Measurements from ENCODE around the gene FEM1C. TPM values are rescaled to one million over a fixed set of nuclear protein-coding genes. Genes with fewer than 3 reads are reported as not detected.

The FEM1C gene
- polyA plus RNA-seq, 1 donor (not counting 4 experiments of a cell fraction or from before 2014, with no cell fraction given) = 11.9 TPM

DNA sequence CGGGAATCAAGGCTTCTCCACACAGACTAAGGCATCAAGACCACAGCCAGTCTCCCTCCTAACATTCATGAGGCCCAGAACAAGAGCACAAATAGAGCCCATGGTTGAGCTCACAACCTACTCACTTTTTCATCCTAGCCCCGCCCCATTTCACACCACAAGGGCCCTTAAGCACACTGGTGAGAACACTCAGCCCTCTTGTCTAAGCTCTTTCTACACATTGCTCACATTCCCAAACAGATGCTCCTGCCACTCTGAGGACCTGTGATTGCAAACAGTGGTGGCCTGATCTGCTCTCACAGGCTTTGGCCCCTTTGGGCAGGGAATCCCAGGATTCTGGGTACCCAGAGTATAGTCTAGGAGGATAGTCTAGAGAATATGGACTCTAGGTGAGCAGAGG lies 54.0 kb downstream of the FEM1C start:
- no peak overlapping the region for H3K4me3 ChIP-seq (ENCODE audit: control insufficient read depth in 2 of 3, extremely low read depth in 1 of 3, insufficient read depth in 2 of 3, low read depth in 1 of 3, low read length in 3 of 3)
- no peak overlapping the region for H3K27ac ChIP-seq (ENCODE audit: control insufficient read depth, insufficient read depth, low read length)
- no peaks in the 10 kb centered on the region for H4K20me1 ChIP-seq (ENCODE audit: control insufficient read depth, extremely low read depth, insufficient read depth, low read length)
- TF ChIP-seq, protein P1, sequence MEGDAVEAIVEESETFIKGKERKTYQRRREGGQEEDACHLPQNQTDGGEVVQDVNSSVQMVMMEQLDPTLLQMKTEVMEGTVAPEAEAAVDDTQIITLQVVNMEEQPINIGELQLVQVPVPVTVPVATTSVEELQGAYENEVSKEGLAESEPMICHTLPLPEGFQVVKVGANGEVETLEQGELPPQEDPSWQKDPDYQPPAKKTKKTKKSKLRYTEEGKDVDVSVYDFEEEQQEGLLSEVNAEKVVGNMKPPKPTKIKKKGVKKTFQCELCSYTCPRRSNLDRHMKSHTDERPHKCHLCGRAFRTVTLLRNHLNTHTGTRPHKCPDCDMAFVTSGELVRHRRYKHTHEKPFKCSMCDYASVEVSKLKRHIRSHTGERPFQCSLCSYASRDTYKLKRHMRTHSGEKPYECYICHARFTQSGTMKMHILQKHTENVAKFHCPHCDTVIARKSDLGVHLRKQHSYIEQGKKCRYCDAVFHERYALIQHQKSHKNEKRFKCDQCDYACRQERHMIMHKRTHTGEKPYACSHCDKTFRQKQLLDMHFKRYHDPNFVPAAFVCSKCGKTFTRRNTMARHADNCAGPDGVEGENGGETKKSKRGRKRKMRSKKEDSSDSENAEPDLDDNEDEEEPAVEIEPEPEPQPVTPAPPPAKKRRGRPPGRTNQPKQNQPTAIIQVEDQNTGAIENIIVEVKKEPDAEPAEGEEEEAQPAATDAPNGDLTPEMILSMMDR (optimal IDR thresholded peaks at IDR 0.05 in 1 of 3, IDR thresholded peaks at IDR 0.05 in 1 of 3, conservative IDR thresholded peaks at IDR 0.05 in 1 of 3; ENCODE audit: extremely low read depth in 1 of 3, insufficient read depth in 2 of 3, low read length in 3 of 3) = no peak
- TF ChIP-seq EZH2 (IDR thresholded peaks at IDR 0.05; ENCODE audit: low read length) = no peak
- no peaks in the 10 kb centered on the region for H3K9me1 ChIP-seq (ENCODE audit: control insufficient read depth, extremely low read depth, insufficient read depth, low read length)
- no peaks in the 10 kb centered on the region for H3K36me3 ChIP-seq (ENCODE audit: control insufficient read depth in 2 of 2, extremely low read depth in 1 of 2, insufficient read depth in 2 of 2, low read length in 2 of 2)
- no peaks in the 10 kb centered on the region for H3K79me2 ChIP-seq (ENCODE audit: control insufficient read depth, insufficient read depth, low read length)
- no peaks in the 10 kb centered on the region for H3K9me3 ChIP-seq (ENCODE audit: control insufficient read depth, low read depth, low read length)
- no peak for FAIRE-seq
- no peak overlapping the region for H3K9ac ChIP-seq (ENCODE audit: control insufficient read depth, extremely low read depth, insufficient read depth, low read length)
- no peak for DNase-seq (ENCODE audit: low read depth, low spot score)
- no peaks in the 10 kb centered on the region for H3K27me3 ChIP-seq (ENCODE audit: control insufficient read depth, extremely low read depth, insufficient read depth, low read length)
- dilution Hi-C loops (cut with MboI; ENCODE audit: extremely low pct_ligation_motif_present, low sequenced_read_pairs) = no loop called here
- H3K4me2 ChIP-seq (ENCODE audit: control insufficient read depth, extremely low read depth, insufficient read depth, low read depth, low read length) = no peak overlapping the region
- no peaks in the 10 kb centered on the region for H3K4me1 ChIP-seq (ENCODE audit: control insufficient read depth, extremely low read depth, insufficient read depth, low read length)
- no peak overlapping the region for H2AFZ ChIP-seq (ENCODE audit: control insufficient read depth, low read length)

GRCh38 chr5:115489733-115490132 lies 54.8 kb downstream of the FEM1C start:
- Histone ChIP-seq H4K20me1 (ENCODE audit: control insufficient read depth, extremely low read depth, insufficient read depth, low read length) (no peaks in the 10 kb centered on the region), H3K79me2 (ENCODE audit: control insufficient read depth, insufficient read depth, low read length) (no peaks in the 10 kb centered on the region), H3K9me1 (ENCODE audit: control insufficient read depth, extremely low read depth, insufficient read depth, low read length) (no peaks in the 10 kb centered on the region), H2AFZ (ENCODE audit: control insufficient read depth, low read length) (no peak overlapping the region), H3K4me2 (ENCODE audit: control insufficient read depth, extremely low read depth, insufficient read depth, low read depth, low read length) (no peak overlapping the region), H3K27ac (ENCODE audit: control insufficient read depth, insufficient read depth, low read length) (no peak overlapping the region), H3K36me3 (ENCODE audit: control insufficient read depth in 2 of 2, extremely low read depth in 1 of 2, insufficient read depth in 2 of 2, low read length in 2 of 2) (no peaks in the 10 kb centered on the region), H3K4me1 (ENCODE audit: control insufficient read depth, extremely low read depth, insufficient read depth, low read length) (no peaks in the 10 kb centered on the region), H3K9ac (ENCODE audit: control insufficient read depth, extremely low read depth, insufficient read depth, low read length) (no peak overlapping the region), H3K4me3 (ENCODE audit: control insufficient read depth in 2 of 3, extremely low read depth in 1 of 3, insufficient read depth in 2 of 3, low read depth in 1 of 3, low read length in 3 of 3) (no peak overlapping the region), H3K9me3 (ENCODE audit: control insufficient read depth, low read depth, low read length) (no peaks in the 10 kb centered on the region), H3K27me3 (ENCODE audit: control insufficient read depth, extremely low read depth, insufficient read depth, low read length) (no peaks in the 10 kb centered on the region)
- FAIRE-seq (no peak), DNase-seq (ENCODE audit: low read depth, low spot score) (no peak)
- dilution Hi-C loops (cut with MboI; ENCODE audit: extremely low pct_ligation_motif_present, low sequenced_read_pairs) = no loop called here
- TF ChIP-seq, protein P1 (optimal IDR thresholded peaks at IDR 0.05 in 1 of 3, IDR thresholded peaks at IDR 0.05 in 1 of 3, conservative IDR thresholded peaks at IDR 0.05 in 1 of 3; ENCODE audit: extremely low read depth in 1 of 3, insufficient read depth in 2 of 3, low read length in 3 of 3) = no peak
- no peak for TF ChIP-seq EZH2 (IDR thresholded peaks at IDR 0.05; ENCODE audit: low read length)
